Islet of Langerhans (tissue), 1 donor: Measurements from ENCODE around the gene STX18.
"Not testable (repeated sequence)": the region's sequence is repeated elsewhere in the genome, so short reads cannot be mapped to it uniquely, and the experiment has no call there.

Experiments used
- FAIRE-seq: peaks from one replicate; lab custom pipeline; 2011; peaks lifted over from hg19 to GRCh38; lab: Jason Lieb, UNC

The STX18 gene

GRCh38 chr4:4507923-4508322 is 33.9 kb downstream of the STX18 start:
- FAIRE-seq: no peak

GRCh38 chr4:4507403-4507802 is 34.4 kb downstream of the STX18 start:
- FAIRE-seq: no peak

- no peak for FAIRE-seq
Observed at GRCh38 chr4:4506961-4507360, 34.9 kb downstream of the STX18 start.

- FAIRE-seq: not testable (repeated sequence)
Observed at GRCh38 chr4:4505211-4505610, 36.6 kb downstream of the STX18 start.

- FAIRE-seq: no peak
Observed at GRCh38 chr4:4504783-4505182, 37.1 kb downstream of the STX18 start.

- no peak for FAIRE-seq
Observed at GRCh38 chr4:4502694-4503311, 39.0 kb downstream of the STX18 start.

GRCh38 chr4:4501679-4502078 is 40.2 kb downstream of the STX18 start:
- FAIRE-seq: no peak

- FAIRE-seq: no peak
Observed at GRCh38 chr4:4499438-4500123, 42.3 kb downstream of the STX18 start.

GRCh38 chr4:4496592-4497372 is 45.1 kb downstream of the STX18 start:
- no peak for FAIRE-seq

GRCh38 chr4:4494882-4495281 is 47.0 kb downstream of the STX18 start:
- FAIRE-seq: no peak

GRCh38 chr4:4492161-4492847 is 49.5 kb downstream of the STX18 start:
- peak; percentile 17 for FAIRE-seq

- FAIRE-seq: no peak
Observed at GRCh38 chr4:4491396-4491893, 50.4 kb downstream of the STX18 start.

- FAIRE-seq: no peak
Observed at GRCh38 chr4:4490816-4491215, 51.0 kb downstream of the STX18 start.

- FAIRE-seq: no peak
Observed at GRCh38 chr4:4490041-4490440, 51.8 kb downstream of the STX18 start.

GRCh38 chr4:4488405-4489404 is 53.1 kb downstream of the STX18 start:
- peak; percentile 93 for FAIRE-seq

GRCh38 chr4:4486969-4487368 is 54.9 kb downstream of the STX18 start:
- FAIRE-seq: no peak

- no peak for FAIRE-seq
Observed at GRCh38 chr4:4485806-4486205, 56.0 kb downstream of the STX18 start.

GRCh38 chr4:4481399-4481994 is 60.4 kb downstream of the STX18 start:
- no peak for FAIRE-seq

GRCh38 chr4:4480685-4481398 is 61.0 kb downstream of the STX18 start:
- FAIRE-seq: no peak

- no peak for FAIRE-seq
Observed at GRCh38 chr4:4480205-4480604, 61.6 kb downstream of the STX18 start.
